DND-41 (cell line): ENCODE measurements around the gene SRP54.

Source experiments
- ATAC-seq: fragments of 200-7000 bp; cut with Tn5 transposase; 3 replicates; pipeline ENCODE4 v1.9.1; 2021; ENCODE audit warnings: low read depth; ENCODE audit not compliant: insufficient read depth
- DNase-seq: peaks from one replicate; pipeline ENCODE4 v3.0.0-alpha.2; 2020
- H2AFZ ChIP-seq: 2 replicates; pipeline ENCODE4 v1.6.0; 2012; ENCODE audit warnings: low read depth, low read length
- H3K27ac ChIP-seq: 2 replicates; pipeline ENCODE4 v1.5.1; 2012; ENCODE audit warnings: low read length, inconsistent platforms
- H3K27me3 ChIP-seq: fragments of 200-600 bp; sonication (generic); 2 replicates; pipeline ENCODE4 v1.6.0; 2012; ENCODE audit warnings: low read length, mild to moderate bottlenecking, inconsistent platforms; ENCODE audit not compliant: insufficient read depth, poor library complexity
- H3K36me3 ChIP-seq: 2 replicates; pipeline ENCODE4 v1.5.1; 2012; ENCODE audit warnings: low read length, inconsistent platforms; ENCODE audit not compliant: insufficient read depth
- H3K4me1 ChIP-seq: 2 replicates; pipeline ENCODE4 v1.5.1; 2012; ENCODE audit warnings: mild to moderate bottlenecking, low read length; ENCODE audit not compliant: insufficient read depth
- H3K4me2 ChIP-seq: 2 replicates; pipeline ENCODE4 v1.6.0; 2012; ENCODE audit warnings: mild to moderate bottlenecking, moderate library complexity, low read length, inconsistent platforms; ENCODE audit not compliant: insufficient read depth
- H3K4me3 ChIP-seq, 2 experiments: fragments of 200-600 bp in 1 of 2; shearing (Covaris generic) in 1 of 2; 2 replicates each; pipeline ENCODE4 v1.5.1; 2012 to 2016; ENCODE audit warnings: inconsistent platforms in 2 of 2, low read length in 2 of 2, mild to moderate bottlenecking in 2 of 2, low read depth in 1 of 2, moderate library complexity in 1 of 2
- H3K79me2 ChIP-seq: 2 replicates; pipeline ENCODE4 v1.6.0; 2012; ENCODE audit warnings: low read length, inconsistent platforms; ENCODE audit not compliant: insufficient read depth
- H3K9ac ChIP-seq: 2 replicates; pipeline ENCODE4 v1.6.0; 2012; ENCODE audit warnings: low read depth, mild to moderate bottlenecking, inconsistent platforms, low read length, moderate library complexity
- H3K9me3 ChIP-seq: 2 replicates; pipeline ENCODE4 v1.5.1; 2012; ENCODE audit warnings: low read length, moderate library complexity, mild to moderate bottlenecking, inconsistent platforms; ENCODE audit not compliant: insufficient read depth, severe bottlenecking
- H4K20me1 ChIP-seq: 2 replicates; pipeline ENCODE4 v1.6.0; 2012; ENCODE audit warnings: low read length; ENCODE audit not compliant: insufficient read depth
- EZH2 ChIP-seq: IDR thresholded peaks from 3 replicates; pipeline ENCODE4 v1.6.1; 2012; ENCODE audit warnings: borderline replicate concordance, low read depth, mild to moderate bottlenecking, moderate library complexity, low read length, inconsistent platforms; ENCODE audit not compliant: severe bottlenecking
- TF ChIP-seq, protein P1 (sequence below): IDR thresholded peaks from 2 replicates; pipeline ENCODE4 v1.5.1; 2012; ENCODE audit warnings: borderline replicate concordance, low read length, moderate library complexity, mild to moderate bottlenecking; ENCODE audit not compliant: poor library complexity, severe bottlenecking; ENCODE audit errors: extremely low read depth

SRP54 gene

GRCh38 chr14:34966413-34966812 lies 16.4 kb upstream of the SRP54 start:
- Histone ChIP-seq H3K27me3 (no peaks in the 10 kb centered on the region), H3K27ac (no peak overlapping the region), H3K4me3 (no peak overlapping the region), H3K9ac (no peak overlapping the region), H3K36me3 (peaks cover 6% of the 10 kb centered on the region; the same call in 1 of the 2 replicates), H3K9me3 (no peaks in the 10 kb centered on the region), H2AFZ (no peak overlapping the region), H3K4me2 (no peak overlapping the region), H3K79me2 (no peaks in the 10 kb centered on the region), H3K4me1 (no peaks in the 10 kb centered on the region), H4K20me1 (no peaks in the 10 kb centered on the region)
- DNase-seq (no peak), ATAC-seq (no peak)
- TF ChIP-seq, protein P1, sequence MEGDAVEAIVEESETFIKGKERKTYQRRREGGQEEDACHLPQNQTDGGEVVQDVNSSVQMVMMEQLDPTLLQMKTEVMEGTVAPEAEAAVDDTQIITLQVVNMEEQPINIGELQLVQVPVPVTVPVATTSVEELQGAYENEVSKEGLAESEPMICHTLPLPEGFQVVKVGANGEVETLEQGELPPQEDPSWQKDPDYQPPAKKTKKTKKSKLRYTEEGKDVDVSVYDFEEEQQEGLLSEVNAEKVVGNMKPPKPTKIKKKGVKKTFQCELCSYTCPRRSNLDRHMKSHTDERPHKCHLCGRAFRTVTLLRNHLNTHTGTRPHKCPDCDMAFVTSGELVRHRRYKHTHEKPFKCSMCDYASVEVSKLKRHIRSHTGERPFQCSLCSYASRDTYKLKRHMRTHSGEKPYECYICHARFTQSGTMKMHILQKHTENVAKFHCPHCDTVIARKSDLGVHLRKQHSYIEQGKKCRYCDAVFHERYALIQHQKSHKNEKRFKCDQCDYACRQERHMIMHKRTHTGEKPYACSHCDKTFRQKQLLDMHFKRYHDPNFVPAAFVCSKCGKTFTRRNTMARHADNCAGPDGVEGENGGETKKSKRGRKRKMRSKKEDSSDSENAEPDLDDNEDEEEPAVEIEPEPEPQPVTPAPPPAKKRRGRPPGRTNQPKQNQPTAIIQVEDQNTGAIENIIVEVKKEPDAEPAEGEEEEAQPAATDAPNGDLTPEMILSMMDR: no peak
- no peak for TF ChIP-seq EZH2

- TF ChIP-seq, protein P1: no peak
- no peak for TF ChIP-seq EZH2
- Histone ChIP-seq H3K27ac (no peak overlapping the region), H2AFZ (no peak overlapping the region), H3K4me3 (no peak overlapping the region), H3K4me2 (no peak overlapping the region), H3K4me1 (no peaks in the 10 kb centered on the region), H3K27me3 (no peaks in the 10 kb centered on the region), H3K9ac (no peak overlapping the region), H3K9me3 (no peaks in the 10 kb centered on the region), H4K20me1 (no peaks in the 10 kb centered on the region), H3K36me3 (peaks cover 4% of the 10 kb centered on the region; the same call in 1 of the 2 replicates), H3K79me2 (peaks cover 4% of the 10 kb centered on the region; the same call in 1 of the 2 replicates)
- DNase-seq (no peak), ATAC-seq (no peak)
Observed at GRCh38 chr14:34970665-34971064, 12.1 kb upstream of the SRP54 start.

DNA sequence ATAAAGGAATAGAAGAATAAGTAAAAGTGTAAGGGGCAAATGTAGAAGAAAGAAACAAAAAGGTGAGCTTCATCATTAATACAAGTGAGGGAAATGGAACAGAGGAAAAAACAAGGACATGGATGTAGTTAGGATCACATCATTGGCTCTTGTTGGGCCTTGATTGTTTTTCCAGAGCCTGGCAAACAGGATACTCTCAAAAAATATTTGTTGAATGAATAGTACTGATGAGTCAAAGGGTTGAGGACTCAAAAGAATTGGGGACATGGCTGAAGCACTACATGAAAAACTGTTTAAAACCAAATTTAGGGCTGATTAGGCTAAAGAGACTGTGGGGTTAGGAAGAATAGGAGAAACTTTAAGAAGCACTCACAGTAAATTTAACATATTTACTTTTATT lies 11.4 kb upstream of the SRP54 start:
- no peak overlapping the region for H3K27ac ChIP-seq
- no peaks in the 10 kb centered on the region for H4K20me1 ChIP-seq
- H3K4me3 ChIP-seq: no peak overlapping the region
- no peak for ATAC-seq
- H3K79me2 ChIP-seq: peaks cover 6% of the 10 kb centered on the region; the same call in 1 of the 2 replicates
- H3K36me3 ChIP-seq: no peaks in the 10 kb centered on the region; the same call in 1 of the 2 replicates
- no peak overlapping the region for H3K4me2 ChIP-seq
- no peaks in the 10 kb centered on the region for H3K4me1 ChIP-seq
- TF ChIP-seq, protein P1: no peak
- TF ChIP-seq EZH2: no peak
- H3K9ac ChIP-seq: no peak overlapping the region
- no peak overlapping the region for H2AFZ ChIP-seq
- no peaks in the 10 kb centered on the region for H3K27me3 ChIP-seq
- DNase-seq: no peak
- no peaks in the 10 kb centered on the region for H3K9me3 ChIP-seq

DNA sequence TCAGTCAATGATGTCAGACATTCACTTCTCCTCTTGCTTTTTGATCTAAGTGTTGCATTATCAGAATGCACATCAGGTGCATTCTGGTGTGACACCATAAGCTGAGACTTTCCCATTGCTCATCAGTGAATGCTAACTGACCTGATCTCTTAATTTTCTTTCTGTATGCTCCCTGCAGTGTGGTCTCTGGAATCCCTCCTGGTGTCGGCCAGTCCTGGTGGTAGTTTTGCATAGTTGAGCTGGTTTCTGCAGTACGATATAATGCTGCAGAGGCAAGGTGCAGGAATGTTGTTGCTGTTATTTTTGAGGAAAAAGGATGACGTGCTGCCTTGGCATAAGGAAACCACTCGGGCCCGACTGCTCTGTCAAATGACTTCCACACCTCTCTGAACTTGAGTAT lies 11.0 kb upstream of the SRP54 start:
- no peak overlapping the region for H3K9ac ChIP-seq
- no peaks in the 10 kb centered on the region for H3K9me3 ChIP-seq
- no peak overlapping the region for H3K27ac ChIP-seq
- H3K36me3 ChIP-seq: no peaks in the 10 kb centered on the region; the same call in 1 of the 2 replicates
- no peaks in the 10 kb centered on the region for H3K4me1 ChIP-seq
- DNase-seq: no peak
- no peak overlapping the region for H3K4me3 ChIP-seq
- H3K4me2 ChIP-seq: no peak overlapping the region
- TF ChIP-seq, protein P1: no peak
- TF ChIP-seq EZH2: no peak
- H3K27me3 ChIP-seq: no peaks in the 10 kb centered on the region
- H3K79me2 ChIP-seq: peaks cover 6% of the 10 kb centered on the region; the same call in 1 of the 2 replicates
- no peak overlapping the region for H2AFZ ChIP-seq
- no peak for ATAC-seq
- H4K20me1 ChIP-seq: no peaks in the 10 kb centered on the region
